ENCODE measurements around the gene XPO6.

Gene XPO6

GRCh38 chr16:28110977-28111376 lies 100.8 kb downstream of the XPO6 start:
- no peaks in the 10 kb centered on the region for H3K4me1 ChIP-seq (ENCODE audit: control insufficient read depth, low read depth, low read length)
- no peak overlapping the region for H2BK15ac ChIP-seq (replicated peaks; ENCODE audit: low read depth)
- no peak overlapping the region for H3K56ac ChIP-seq (ENCODE audit: low read length)
- no peak overlapping the region for H3K4ac ChIP-seq (ENCODE audit: low read depth, low read length)
- no peaks in the 10 kb centered on the region for H3K79me2 ChIP-seq (ENCODE audit: control insufficient read depth, insufficient read depth, low read length)
- no CpG with 5 or more reads among the region's 2 CpGs for WGBS (ENCODE audit: extremely low coverage, insufficient coverage, low lambda C conversion rate)
- no peak overlapping the region for H3K9ac ChIP-seq (ENCODE audit: low read length)
- H2BK120ac ChIP-seq (ENCODE audit: low read depth, low read length), result no peak overlapping the region
- peaks cover 15% of the 10 kb centered on the region for H3K36me3 ChIP-seq (ENCODE audit: control insufficient read depth, insufficient read depth, low read length)
- DNase-seq, result no peak
- H3K27ac ChIP-seq (ENCODE audit: low read depth, low read length), result no peak overlapping the region
- no peak overlapping the region for H3K18ac ChIP-seq (ENCODE audit: low read length)
- H3K79me1 ChIP-seq (ENCODE audit: low read length), result peaks cover 2% of the 10 kb centered on the region
- no peaks in the 10 kb centered on the region for H3K27me3 ChIP-seq (ENCODE audit: insufficient read depth, low read length, poor library complexity)
- H3K4me3 ChIP-seq (ENCODE audit: low read length), result no peak overlapping the region
- no peak overlapping the region for H4K5ac ChIP-seq (ENCODE audit: low read length)
- no peak overlapping the region for H4K8ac ChIP-seq (ENCODE audit: low read depth, low read length)
- no peak overlapping the region for H3K23ac ChIP-seq (ENCODE audit: low read length)
- H2BK5ac ChIP-seq (ENCODE audit: low read length), result no peak overlapping the region
- no peak overlapping the region for H2AK5ac ChIP-seq (ENCODE audit: low read length)
- H3K4me2 ChIP-seq (ENCODE audit: low read length), result no peak overlapping the region

GRCh38 chr16:28110479-28110878 lies 101.3 kb downstream of the XPO6 start:
- no peak overlapping the region for H2AK5ac ChIP-seq (ENCODE audit: low read length)

GRCh38 chr16:28110074-28110473 lies 101.7 kb downstream of the XPO6 start:
- Histone ChIP-seq H3K4ac (ENCODE audit: low read depth, low read length) (no peak overlapping the region), H3K79me1 (ENCODE audit: low read length) (peaks cover 2% of the 10 kb centered on the region), H4K8ac (ENCODE audit: low read depth, low read length) (no peak overlapping the region), H3K56ac (ENCODE audit: low read length) (no peak overlapping the region), H3K79me2 (ENCODE audit: control insufficient read depth, insufficient read depth, low read length) (no peaks in the 10 kb centered on the region), H2BK15ac (replicated peaks; ENCODE audit: low read depth) (no peak overlapping the region), H2BK120ac (ENCODE audit: low read depth, low read length) (no peak overlapping the region), H3K36me3 (ENCODE audit: control insufficient read depth, insufficient read depth, low read length) (peaks cover 17% of the 10 kb centered on the region), H3K4me3 (ENCODE audit: low read length) (no peak overlapping the region), H3K23ac (ENCODE audit: low read length) (no peak overlapping the region), H2BK5ac (ENCODE audit: low read length) (no peak overlapping the region), H3K4me1 (ENCODE audit: control insufficient read depth, low read depth, low read length) (no peaks in the 10 kb centered on the region), H4K5ac (ENCODE audit: low read length) (no peak overlapping the region), H3K27me3 (ENCODE audit: insufficient read depth, low read length, poor library complexity) (no peaks in the 10 kb centered on the region), H3K9ac (ENCODE audit: low read length) (no peak overlapping the region), H3K27ac (ENCODE audit: low read depth, low read length) (no peak overlapping the region), H2AK5ac (ENCODE audit: low read length) (no peak overlapping the region), H3K4me2 (ENCODE audit: low read length) (no peak overlapping the region), H3K18ac (ENCODE audit: low read length) (no peak overlapping the region)
- WGBS (ENCODE audit: extremely low coverage, insufficient coverage, low lambda C conversion rate), result no CpG with 5 or more reads among the region's 3 CpGs
- no peak for DNase-seq

More at GRCh38 chr16:28110479-28110878, 101.3 kb downstream of the XPO6 start:
- H3K18ac ChIP-seq (ENCODE audit: low read length), result no peak overlapping the region
- no peak overlapping the region for H3K9ac ChIP-seq (ENCODE audit: low read length)
- no peak overlapping the region for H2BK120ac ChIP-seq (ENCODE audit: low read depth, low read length)
- no peak overlapping the region for H2BK15ac ChIP-seq (replicated peaks; ENCODE audit: low read depth)
- H3K56ac ChIP-seq (ENCODE audit: low read length), result no peak overlapping the region
- H3K23ac ChIP-seq (ENCODE audit: low read length), result no peak overlapping the region
- no peaks in the 10 kb centered on the region for H3K27me3 ChIP-seq (ENCODE audit: insufficient read depth, low read length, poor library complexity)
- H4K5ac ChIP-seq (ENCODE audit: low read length), result no peak overlapping the region
- H3K27ac ChIP-seq (ENCODE audit: low read depth, low read length), result no peak overlapping the region
- no peak overlapping the region for H3K4me3 ChIP-seq (ENCODE audit: low read length)
- H3K79me2 ChIP-seq (ENCODE audit: control insufficient read depth, insufficient read depth, low read length), result no peaks in the 10 kb centered on the region
- H3K4ac ChIP-seq (ENCODE audit: low read depth, low read length), result no peak overlapping the region
- no peak overlapping the region for H3K4me2 ChIP-seq (ENCODE audit: low read length)
- no peak overlapping the region for H4K8ac ChIP-seq (ENCODE audit: low read depth, low read length)
- H3K36me3 ChIP-seq (ENCODE audit: control insufficient read depth, insufficient read depth, low read length), result peaks cover 17% of the 10 kb centered on the region
- no peak overlapping the region for H2BK5ac ChIP-seq (ENCODE audit: low read length)
- no peaks in the 10 kb centered on the region for H3K4me1 ChIP-seq (ENCODE audit: control insufficient read depth, low read depth, low read length)
- no peak for DNase-seq
- no CpG with 5 or more reads among the region's 5 CpGs for whole genome bisulfite sequencing (ENCODE audit: extremely low coverage, insufficient coverage, low lambda C conversion rate)
- peaks cover 2% of the 10 kb centered on the region for H3K79me1 ChIP-seq (ENCODE audit: low read length)

DNA sequence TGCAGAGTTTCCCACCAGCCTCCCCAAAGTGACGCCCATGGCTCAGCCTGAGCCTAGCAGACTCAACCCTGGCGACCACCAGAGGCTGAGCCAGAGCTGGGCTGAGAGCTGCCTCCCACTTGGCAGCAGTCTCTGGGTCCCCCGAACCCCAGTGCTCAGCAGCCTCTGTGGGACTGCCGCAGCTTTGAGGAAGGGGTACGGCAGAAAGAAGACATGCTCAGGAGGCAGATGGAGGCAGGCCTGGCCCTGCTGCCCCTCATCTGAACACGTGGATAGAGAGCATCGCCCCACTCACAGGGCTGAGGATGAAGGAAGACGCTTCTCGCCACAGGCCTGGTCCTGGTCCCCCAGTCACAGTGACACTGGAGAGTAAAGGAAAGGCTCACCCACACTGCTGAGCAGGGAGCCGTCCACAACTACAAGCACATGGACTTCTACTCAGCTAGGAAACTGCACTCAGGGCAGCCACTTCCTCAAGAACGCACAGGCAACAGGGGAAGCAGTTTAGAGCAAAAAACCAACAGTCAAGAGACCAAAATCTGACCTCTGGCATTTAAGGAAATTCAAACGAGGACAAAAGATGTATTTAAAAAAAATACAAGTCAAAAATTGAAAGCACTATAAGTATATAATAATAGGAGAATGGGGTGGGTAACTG lies 103.0 kb downstream of the XPO6 start:
- H3K36me3 ChIP-seq (ENCODE audit: control insufficient read depth, insufficient read depth, low read length), result peaks cover 24% of the 10 kb centered on the region
- H3K79me1 ChIP-seq (ENCODE audit: low read length), result peaks cover 2% of the 10 kb centered on the region
- no peak for DNase-seq
- no peak overlapping the region for H3K9ac ChIP-seq (ENCODE audit: low read length)
- no peaks in the 10 kb centered on the region for H3K27me3 ChIP-seq (ENCODE audit: insufficient read depth, low read length, poor library complexity)
- no peak overlapping the region for H3K23ac ChIP-seq (ENCODE audit: low read length)
- H3K56ac ChIP-seq (ENCODE audit: low read length), result no peak overlapping the region
- H3K18ac ChIP-seq (ENCODE audit: low read length), result no peak overlapping the region
- no peak overlapping the region for H3K4me2 ChIP-seq (ENCODE audit: low read length)
- no peak overlapping the region for H3K4me3 ChIP-seq (ENCODE audit: low read length)
- no CpG with 5 or more reads among the region's 12 CpGs for WGBS (ENCODE audit: extremely low coverage, insufficient coverage, low lambda C conversion rate)
- H4K5ac ChIP-seq (ENCODE audit: low read length), result no peak overlapping the region
- H3K4me1 ChIP-seq (ENCODE audit: control insufficient read depth, low read depth, low read length), result no peaks in the 10 kb centered on the region
- no peaks in the 10 kb centered on the region for H3K79me2 ChIP-seq (ENCODE audit: control insufficient read depth, insufficient read depth, low read length)
- H3K4ac ChIP-seq (ENCODE audit: low read depth, low read length), result no peak overlapping the region
- no peak overlapping the region for H2BK120ac ChIP-seq (ENCODE audit: low read depth, low read length)
- H2BK15ac ChIP-seq (replicated peaks; ENCODE audit: low read depth), result no peak overlapping the region
- H2AK5ac ChIP-seq (ENCODE audit: low read length), result no peak overlapping the region
- H4K8ac ChIP-seq (ENCODE audit: low read depth, low read length), result no peak overlapping the region
- no peak overlapping the region for H2BK5ac ChIP-seq (ENCODE audit: low read length)
- H3K27ac ChIP-seq (ENCODE audit: low read depth, low read length), result no peak overlapping the region

DNA sequence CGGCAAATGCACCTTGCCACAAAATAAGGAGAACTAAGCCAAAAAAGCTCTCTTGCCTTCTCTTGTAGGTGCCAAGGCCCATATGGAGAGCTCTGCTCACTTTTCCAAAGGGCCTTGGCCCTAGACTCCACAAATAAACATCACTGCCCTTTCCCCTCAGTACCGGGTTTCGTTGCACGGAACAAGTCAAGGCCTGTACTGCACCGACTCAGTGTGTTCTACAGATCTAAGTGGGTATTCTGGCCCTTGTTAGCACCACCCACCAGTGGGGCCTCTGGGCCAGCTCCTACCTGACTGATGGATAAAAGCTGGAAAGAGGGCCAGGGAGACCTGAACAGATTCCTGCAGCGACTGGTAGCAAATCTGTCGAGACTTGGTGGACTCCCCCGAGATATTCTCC lies 104.5 kb downstream of the XPO6 start:
- no peak overlapping the region for H3K4me3 ChIP-seq (ENCODE audit: low read length)
- no peak overlapping the region for H3K4me2 ChIP-seq (ENCODE audit: low read length)
- no peaks in the 10 kb centered on the region for H3K79me2 ChIP-seq (ENCODE audit: control insufficient read depth, insufficient read depth, low read length)
- H2BK120ac ChIP-seq (ENCODE audit: low read depth, low read length), result no peak overlapping the region
- H3K27me3 ChIP-seq (ENCODE audit: insufficient read depth, low read length, poor library complexity), result no peaks in the 10 kb centered on the region
- H3K56ac ChIP-seq (ENCODE audit: low read length), result no peak overlapping the region
- DNase-seq, result no peak
- H3K36me3 ChIP-seq (ENCODE audit: control insufficient read depth, insufficient read depth, low read length), result peaks cover 29% of the 10 kb centered on the region
- H3K18ac ChIP-seq (ENCODE audit: low read length), result no peak overlapping the region
- no CpG with 5 or more reads among the region's 8 CpGs for WGBS (ENCODE audit: extremely low coverage, insufficient coverage, low lambda C conversion rate)
- H3K79me1 ChIP-seq (ENCODE audit: low read length), result peaks cover 2% of the 10 kb centered on the region
- no peak overlapping the region for H2BK5ac ChIP-seq (ENCODE audit: low read length)
- no peak overlapping the region for H4K8ac ChIP-seq (ENCODE audit: low read depth, low read length)
- no peak overlapping the region for H2BK15ac ChIP-seq (replicated peaks; ENCODE audit: low read depth)
- no peak overlapping the region for H3K27ac ChIP-seq (ENCODE audit: low read depth, low read length)
- no peak overlapping the region for H2AK5ac ChIP-seq (ENCODE audit: low read length)
- no peak overlapping the region for H3K23ac ChIP-seq (ENCODE audit: low read length)
- H3K9ac ChIP-seq (ENCODE audit: low read length), result no peak overlapping the region
- no peak overlapping the region for H3K4ac ChIP-seq (ENCODE audit: low read depth, low read length)
- H3K4me1 ChIP-seq (ENCODE audit: control insufficient read depth, low read depth, low read length), result no peaks in the 10 kb centered on the region
- H4K5ac ChIP-seq (ENCODE audit: low read length), result no peak overlapping the region
